ENCODE results near the gene EBF3.

EBF3 gene

DNA sequence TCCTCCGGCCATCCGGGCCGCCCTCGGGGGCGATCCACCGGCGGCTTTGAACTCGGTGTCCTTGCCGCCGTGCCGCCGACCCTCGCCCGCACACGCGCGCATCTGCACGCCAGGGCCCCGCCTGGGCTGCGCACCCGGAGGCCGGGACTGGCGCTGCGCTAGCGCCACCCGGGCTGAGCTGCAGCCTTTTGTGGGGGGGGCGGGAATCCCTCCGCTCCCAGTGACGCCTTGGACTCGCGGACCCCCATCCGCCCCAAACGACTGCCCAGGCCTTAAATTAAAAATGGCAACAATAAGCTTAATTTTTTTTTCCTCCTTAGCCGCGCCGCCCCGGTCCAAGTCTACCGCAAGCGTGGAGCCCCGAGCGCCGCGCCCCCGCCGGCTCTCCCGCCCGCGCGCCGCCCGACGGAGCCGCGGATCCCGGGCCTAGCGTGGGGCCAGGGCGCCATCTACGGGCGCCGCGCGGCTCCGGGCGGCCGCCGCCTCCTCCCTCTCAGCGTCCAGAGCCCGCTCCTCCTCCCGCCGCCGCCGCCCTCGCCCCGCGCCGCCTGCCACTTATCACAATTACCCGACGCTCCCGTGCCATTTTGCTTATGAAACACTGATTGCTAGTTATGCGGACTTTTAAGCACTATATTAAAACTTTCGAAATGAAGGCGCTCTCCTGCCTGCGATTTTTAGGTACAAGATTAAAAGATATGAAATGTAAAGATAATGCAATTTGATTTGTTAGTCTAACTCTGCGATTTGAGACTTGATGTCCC lies 7.5 kb upstream of the EBF3 start:
- DNase-seq = peak in 6 of 58 donors; percentile 5 to 15 (median 10)

GRCh38 chr10:129970465-129971364 lies 6.6 kb upstream of the EBF3 start:
- DNase-seq = no peak

GRCh38 chr10:129969911-129970464 lies 5.9 kb upstream of the EBF3 start:
- no peak for DNase-seq

- DNase-seq = no peak
Measured at GRCh38 chr10:129969184-129969910, 5.3 kb upstream of the EBF3 start.

- DNase-seq = no peak
Measured at GRCh38 chr10:129968853-129969183, 4.7 kb upstream of the EBF3 start.

- DNase-seq = no peak
Measured at GRCh38 chr10:129968020-129968852, 4.2 kb upstream of the EBF3 start.

GRCh38 chr10:129967579-129968019 lies 3.5 kb upstream of the EBF3 start:
- DNase-seq = no peak

DNA sequence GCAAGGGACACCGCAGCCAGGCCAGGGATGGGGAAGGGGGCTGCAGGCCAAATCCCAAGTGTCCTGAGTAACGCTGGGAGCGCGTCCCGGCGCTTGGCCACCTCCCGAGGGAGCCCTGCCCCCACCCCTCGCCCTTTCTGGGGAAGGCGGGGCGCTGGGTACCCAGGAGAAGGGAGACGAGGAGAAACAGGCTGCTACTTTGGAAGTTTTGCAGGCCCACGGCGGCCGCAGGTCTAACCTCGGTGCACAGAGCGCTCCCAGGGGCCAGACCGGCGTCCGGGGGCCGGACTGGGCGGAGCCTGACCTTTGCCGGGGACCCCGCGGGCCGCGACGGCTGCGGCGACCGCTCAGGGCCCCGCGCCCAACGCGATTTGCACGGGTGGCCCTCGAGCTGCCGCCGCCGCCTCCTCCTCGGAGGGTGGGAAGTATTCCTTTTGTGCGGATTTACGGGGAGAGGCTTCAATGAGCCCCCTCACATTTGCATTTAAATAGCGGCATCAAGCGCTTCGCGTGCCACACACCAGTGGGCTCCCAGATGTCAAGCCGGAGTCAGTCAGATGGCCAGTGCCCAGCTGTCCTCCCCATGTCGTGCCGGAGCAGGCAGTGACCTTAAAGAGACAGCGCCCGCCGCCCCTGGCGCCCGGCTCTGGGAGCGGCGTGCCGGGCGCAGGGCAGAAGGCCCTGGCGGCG lies 3.0 kb upstream of the EBF3 start:
- no peak for DNase-seq

GRCh38 chr10:129966370-129966888 lies 2.4 kb upstream of the EBF3 start:
- DNase-seq = no peak

DNA sequence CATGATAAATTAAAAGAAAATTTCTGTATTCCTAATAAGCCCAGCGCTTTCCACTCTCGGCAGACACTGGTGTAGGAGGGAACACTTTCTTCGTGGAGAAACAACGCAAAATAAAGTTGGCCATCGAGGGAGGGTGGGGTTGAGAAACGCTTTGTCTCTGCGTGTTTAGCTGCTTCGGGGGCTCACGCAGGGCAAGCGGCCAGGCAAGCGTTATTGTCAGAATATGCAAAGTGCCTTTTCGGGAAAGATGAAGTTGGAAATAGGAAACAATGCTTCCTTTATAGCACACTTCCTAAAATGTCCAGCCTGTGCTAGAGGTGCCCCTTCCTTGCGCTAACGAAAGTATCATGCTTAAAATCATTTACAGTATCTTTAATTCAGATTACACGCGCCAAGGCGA lies 1.9 kb upstream of the EBF3 start:
- DNase-seq = no peak

DNA sequence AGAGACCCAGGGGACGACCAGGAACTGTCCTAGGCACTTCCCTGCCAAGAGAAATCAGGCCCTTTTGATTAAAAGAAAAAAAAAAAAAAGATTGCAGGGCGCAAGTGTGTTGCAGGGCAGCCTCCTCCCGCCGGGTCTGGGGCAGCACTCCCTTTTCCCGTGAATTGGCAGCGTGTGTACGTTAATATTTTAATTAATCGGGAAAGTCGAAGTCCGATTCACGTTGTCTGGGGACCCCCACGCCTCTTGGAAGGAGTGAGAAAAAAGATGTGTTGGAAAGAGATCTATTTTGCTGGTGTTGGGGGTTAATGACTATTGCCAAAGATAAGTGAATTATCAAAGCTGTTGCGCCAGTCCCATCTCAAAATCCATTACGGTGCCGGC lies 1.3 kb upstream of the EBF3 start:
- no peak for DNase-seq

- no peak for DNase-seq
Measured at GRCh38 chr10:129964611-129965424, 744 bp upstream of the EBF3 start.

DNA sequence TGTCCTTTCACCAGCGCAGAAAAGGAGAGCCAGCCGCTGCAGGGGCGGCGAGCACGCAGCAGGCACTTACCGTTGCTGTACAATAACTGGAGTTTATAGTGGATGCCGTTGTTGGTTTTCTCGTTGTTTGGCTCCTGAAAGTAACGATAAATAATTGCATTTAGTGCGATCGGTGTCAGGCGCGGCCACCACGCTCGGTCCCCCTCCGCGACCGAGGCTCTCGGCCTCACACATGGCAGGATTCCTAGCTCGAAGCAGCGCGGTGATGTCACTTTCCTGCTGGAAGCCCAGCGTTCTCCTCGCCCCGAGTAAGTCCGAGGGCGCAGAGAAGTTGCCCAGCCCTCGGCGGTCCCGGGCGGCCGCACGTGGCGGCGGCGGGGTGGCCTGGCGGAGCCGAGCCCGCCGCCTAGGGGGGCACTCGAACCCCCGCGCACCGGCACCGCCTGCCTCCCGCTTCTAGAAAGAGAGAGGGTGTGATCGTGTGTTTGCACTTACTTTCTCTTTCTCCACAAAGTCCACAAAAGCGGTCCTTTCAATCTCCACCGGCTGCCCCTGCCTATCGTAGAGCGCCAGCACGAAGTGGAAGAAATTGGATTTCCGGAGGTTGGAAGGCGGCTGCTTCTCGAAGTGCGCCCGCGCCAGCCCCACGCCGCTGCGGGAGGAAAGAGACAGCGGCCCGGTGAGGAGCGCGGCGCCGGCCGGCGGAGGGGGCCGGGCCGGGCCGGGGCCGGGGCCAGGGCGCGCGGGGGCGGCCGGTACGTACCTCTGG lies 1.0 kb downstream of the EBF3 start:
- no peak for DNase-seq

- no peak for DNase-seq
Measured at GRCh38 chr10:129962031-129962871, 1.8 kb downstream of the EBF3 start.

DNA sequence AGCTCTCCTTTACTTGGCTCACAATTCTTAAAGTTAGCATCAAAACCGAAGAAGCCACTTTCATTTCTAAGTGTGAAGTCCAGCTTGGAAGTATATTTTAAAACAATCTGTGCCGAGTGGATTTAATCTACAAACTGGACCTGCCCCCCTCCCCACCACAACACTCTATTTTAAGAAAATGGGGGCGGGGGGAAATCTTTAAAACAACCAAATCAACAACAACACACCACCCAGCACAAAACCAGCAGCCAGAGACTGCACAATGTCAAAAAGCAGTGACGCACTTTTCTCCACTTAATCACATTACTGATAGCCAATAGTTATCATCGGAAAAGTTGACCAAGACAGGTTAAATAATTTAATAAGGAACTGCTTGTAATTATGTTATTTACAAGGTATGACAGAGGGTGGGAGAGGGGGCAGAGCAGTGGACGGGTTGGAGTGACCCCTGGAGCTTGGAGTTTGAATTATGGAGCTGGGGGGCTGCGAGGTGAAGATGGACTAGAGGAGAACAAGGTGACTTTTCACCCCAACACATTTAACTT lies 2.8 kb downstream of the EBF3 start:
- no peak for DNase-seq

DNA sequence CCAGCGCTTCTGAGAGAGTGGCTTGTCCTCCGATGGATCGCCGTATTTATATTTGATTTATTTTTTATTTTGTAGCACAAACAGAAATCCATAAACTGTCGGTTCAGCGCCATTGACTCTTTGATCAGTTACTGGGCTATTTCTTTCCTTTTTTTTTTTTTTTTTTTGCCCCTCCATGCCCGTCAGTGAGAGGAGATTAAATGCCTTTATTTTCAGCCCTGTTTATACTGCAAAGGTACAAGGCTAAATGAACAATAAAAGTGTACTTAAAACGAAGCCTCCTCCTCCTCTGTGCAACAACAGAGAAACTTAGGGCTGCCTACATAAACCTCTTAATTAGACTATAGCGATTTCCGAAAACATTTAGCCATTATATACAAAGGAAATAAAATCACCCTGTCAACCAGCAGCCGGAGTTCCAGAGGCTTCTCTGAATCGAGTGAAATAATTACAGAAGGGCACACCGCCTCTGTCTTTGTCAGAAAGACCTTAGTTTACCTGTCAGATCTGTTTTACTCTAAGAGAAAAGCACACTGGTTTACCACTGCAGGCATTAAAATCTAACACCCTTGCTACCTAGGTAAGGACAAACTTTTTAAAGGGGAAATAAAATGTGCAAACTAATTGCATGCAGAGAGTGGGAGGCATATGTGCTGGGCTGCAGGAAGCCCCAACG lies 3.5 kb downstream of the EBF3 start:
- DNase-seq = no peak
